Dendritic cell treated with granulocyte-macrophage colony-stimulating factor and Interleukin-4, amounts not matched to agents 40 ng/mL and 50 ng/mL, for 4 days (primary cell): ENCODE data around the gene MYBL2.

Experiments
- H3K27ac Mint-ChIP-seq: one replicate; pipeline ENCODE4 v1.8.0; 2022; ENCODE audit warnings: mild to moderate bottlenecking, mixed read lengths
- H3K27me3 Mint-ChIP-seq: one replicate; pipeline ENCODE4 v1.8.0; 2022; ENCODE audit warnings: mild to moderate bottlenecking, mixed read lengths
- H3K36me3 Mint-ChIP-seq: one replicate; pipeline ENCODE4 v1.8.0; 2022; ENCODE audit warnings: low read depth, mixed read lengths
- H3K4me1 Mint-ChIP-seq: one replicate; pipeline ENCODE4 v1.8.0; 2022; ENCODE audit warnings: low read depth, mixed read lengths
- H3K4me3 Mint-ChIP-seq: one replicate; pipeline ENCODE4 v1.8.0; 2022; ENCODE audit warnings: mild to moderate bottlenecking, moderate library complexity, mixed read lengths
- H3K9me3 Mint-ChIP-seq: one replicate; pipeline ENCODE4 v1.8.0; 2022; ENCODE audit warnings: mixed read lengths
- intact Hi-C: fragments of 100-400 bp; cut with micrococcal nuclease; formaldehyde crosslinking; loops from one replicate; pipeline ENCODE4 v1.15.0; 2022

The MYBL2 gene

DNA sequence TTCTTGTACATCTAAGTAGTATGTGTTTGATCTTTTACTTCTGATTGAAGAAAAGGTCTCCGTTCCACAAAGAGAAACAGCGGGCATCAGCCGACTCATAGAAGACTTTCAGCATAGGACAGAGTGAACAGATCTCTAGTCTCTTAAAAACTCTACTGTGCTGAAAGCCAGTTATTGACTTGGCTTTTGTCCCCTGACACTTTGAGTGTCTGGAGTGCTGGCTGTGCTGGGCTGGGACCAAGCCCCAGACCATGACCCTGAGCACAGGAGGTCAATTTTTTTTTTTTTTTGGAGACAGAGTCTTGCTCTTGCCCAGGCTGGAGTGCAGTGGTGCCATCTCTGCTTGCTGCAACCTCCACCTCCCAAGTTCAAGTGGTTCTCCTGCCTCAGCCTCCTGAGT is 27.8 kb downstream of the MYBL2 start:
- no peaks in the 10 kb centered on the region for H3K27me3 Mint-ChIP-seq
- no peaks in the 10 kb centered on the region for H3K4me1 Mint-ChIP-seq
- intact Hi-C loops: no loop called here
- H3K4me3 Mint-ChIP-seq: no peak overlapping the region
- no peaks in the 10 kb centered on the region for H3K9me3 Mint-ChIP-seq
- no peak overlapping the region for H3K27ac Mint-ChIP-seq
- H3K36me3 Mint-ChIP-seq: no peaks in the 10 kb centered on the region

DNA sequence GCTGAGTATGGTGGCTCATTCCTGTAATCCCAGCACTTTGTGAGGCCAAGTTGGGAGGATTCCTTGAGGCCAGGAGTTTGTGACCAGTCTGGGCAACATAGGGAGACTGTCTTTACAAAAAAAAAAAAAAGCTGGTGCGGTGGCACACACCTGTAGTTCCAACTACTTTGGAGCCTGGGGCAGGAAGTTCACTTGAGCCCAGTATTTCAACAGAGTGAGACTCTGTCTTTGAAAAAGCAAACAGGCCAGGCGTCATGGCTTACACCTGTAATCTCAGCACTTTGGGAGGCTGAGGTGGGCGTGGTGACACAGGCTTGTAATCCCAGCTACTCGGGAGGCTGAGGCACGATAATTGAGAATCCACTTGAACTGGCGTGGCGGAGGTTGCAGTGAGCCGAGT is 28.7 kb downstream of the MYBL2 start:
- H3K4me1 Mint-ChIP-seq: no peaks in the 10 kb centered on the region
- intact Hi-C loops: no loop called here
- H3K4me3 Mint-ChIP-seq: no peak overlapping the region
- H3K27me3 Mint-ChIP-seq: no peaks in the 10 kb centered on the region
- no peaks in the 10 kb centered on the region for H3K9me3 Mint-ChIP-seq
- no peak overlapping the region for H3K27ac Mint-ChIP-seq
- no peaks in the 10 kb centered on the region for H3K36me3 Mint-ChIP-seq

DNA sequence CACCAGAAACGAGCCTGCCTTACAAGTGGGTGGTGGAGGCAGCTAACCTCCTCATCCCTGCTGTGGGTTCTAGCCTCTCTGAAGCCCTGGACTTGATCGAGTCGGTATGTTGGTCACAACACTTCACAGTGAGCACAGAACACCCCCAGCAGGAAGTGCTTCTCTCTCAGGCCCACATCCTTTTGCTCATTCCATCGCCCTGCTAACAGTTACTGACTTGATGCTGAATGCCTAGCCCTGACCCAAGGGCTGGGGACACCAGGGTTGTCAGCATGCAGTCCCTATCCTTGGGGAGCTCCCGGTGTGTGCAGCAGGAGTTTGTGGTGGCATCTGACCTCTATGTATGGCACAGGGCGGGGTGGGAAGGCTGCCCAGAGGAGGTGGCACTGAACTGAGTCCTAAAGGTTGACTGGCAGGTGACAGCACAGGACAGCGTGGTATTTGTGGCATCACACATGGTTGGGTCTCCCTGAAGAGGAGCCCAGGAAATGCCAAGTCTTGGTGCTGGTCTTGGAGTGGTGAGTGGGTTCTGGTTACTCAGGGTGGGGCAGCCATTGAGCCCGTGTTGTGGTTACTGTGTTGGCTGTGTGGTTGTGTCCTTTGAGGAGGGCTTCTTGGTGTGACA is 33.1 kb downstream of the MYBL2 start:
- H3K9me3 Mint-ChIP-seq: no peaks in the 10 kb centered on the region
- H3K36me3 Mint-ChIP-seq: no peaks in the 10 kb centered on the region
- H3K4me3 Mint-ChIP-seq: no peak overlapping the region

DNA sequence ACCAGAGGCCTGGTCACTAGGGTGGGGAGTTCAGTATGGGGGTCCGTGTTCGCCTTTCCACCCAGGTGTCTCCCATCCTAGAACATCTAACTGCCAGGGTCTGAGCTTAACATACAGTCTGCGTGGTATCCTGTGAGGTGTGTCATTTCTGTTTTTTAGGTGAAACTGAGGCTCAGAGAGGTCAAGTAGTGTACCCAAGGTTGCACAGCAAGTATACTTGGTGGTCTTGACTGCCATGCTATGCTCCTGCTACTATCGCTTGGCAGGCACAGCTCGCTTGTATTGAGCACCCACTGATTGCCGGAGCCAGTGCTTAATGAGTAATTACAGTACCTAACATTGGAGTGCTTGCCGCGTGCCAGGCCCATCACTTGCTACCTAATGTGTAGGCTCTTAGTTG is 33.7 kb downstream of the MYBL2 start:
- intact Hi-C loops: no loop called here
- H3K27me3 Mint-ChIP-seq: no peaks in the 10 kb centered on the region
- no peak overlapping the region for H3K4me3 Mint-ChIP-seq
- H3K36me3 Mint-ChIP-seq: no peaks in the 10 kb centered on the region
- H3K27ac Mint-ChIP-seq: no peak overlapping the region
- no peaks in the 10 kb centered on the region for H3K9me3 Mint-ChIP-seq
- H3K4me1 Mint-ChIP-seq: no peaks in the 10 kb centered on the region

More for the DNA sequence above, 33.1 kb downstream of the MYBL2 start:
- no peaks in the 10 kb centered on the region for H3K4me1 Mint-ChIP-seq
- H3K27ac Mint-ChIP-seq: no peak overlapping the region
- intact Hi-C loops: no loop called here
- H3K27me3 Mint-ChIP-seq: no peaks in the 10 kb centered on the region

DNA sequence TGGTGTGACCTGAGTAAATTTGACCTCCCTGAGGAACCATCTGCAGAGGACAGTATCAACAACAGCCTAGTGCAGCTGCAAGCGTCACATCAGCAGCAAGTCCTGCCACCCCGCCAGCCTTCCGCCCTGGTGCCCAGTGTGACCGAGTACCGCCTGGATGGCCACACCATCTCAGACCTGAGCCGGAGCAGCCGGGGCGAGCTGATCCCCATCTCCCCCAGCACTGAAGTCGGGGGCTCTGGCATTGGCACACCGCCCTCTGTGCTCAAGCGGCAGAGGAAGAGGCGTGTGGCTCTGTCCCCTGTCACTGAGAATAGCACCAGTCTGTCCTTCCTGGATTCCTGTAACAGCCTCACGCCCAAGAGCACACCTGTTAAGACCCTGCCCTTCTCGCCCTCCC is 35.6 kb downstream of the MYBL2 start:
- H3K36me3 Mint-ChIP-seq: no peaks in the 10 kb centered on the region
- no peak overlapping the region for H3K27ac Mint-ChIP-seq
- H3K4me3 Mint-ChIP-seq: no peak overlapping the region
- H3K9me3 Mint-ChIP-seq: no peaks in the 10 kb centered on the region
- intact Hi-C loops: no loop called here
- H3K27me3 Mint-ChIP-seq: no peaks in the 10 kb centered on the region
- no peaks in the 10 kb centered on the region for H3K4me1 Mint-ChIP-seq

DNA sequence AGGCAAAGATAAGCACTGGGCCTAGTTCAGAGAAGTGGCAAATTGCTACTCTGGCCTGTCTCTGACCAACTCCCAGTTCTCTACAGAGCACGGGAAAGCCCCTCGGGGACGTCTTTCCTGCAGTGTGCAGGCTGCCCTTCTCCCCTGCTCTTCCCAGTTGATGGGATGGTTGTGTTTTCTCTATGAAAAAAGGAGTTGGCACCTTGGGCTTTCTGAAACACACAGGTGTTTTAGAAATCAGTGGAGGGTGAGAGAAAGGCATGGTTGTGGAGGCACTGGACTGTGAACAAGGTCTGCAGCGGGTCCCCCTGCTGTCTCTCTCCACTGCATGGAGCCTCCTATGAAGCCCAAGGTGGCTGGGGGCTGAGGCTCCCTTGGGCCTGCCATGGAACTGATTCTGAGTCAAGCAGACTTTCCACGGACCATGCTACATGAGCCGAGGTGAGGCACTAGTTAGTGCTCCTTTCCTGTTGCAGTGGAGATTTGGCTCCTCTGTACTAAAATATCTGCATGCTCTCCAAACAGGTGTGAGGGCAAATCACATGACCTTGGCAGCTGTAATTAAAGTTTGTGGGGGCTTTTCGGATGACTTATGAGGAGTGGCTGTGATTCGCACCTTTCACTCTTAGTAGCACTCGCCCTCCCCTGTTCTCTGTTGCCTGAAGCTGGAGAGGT is 43.6 kb downstream of the MYBL2 start:
- Mint-ChIP-seq H3K27ac (no peak overlapping the region), H3K27me3 (no peaks in the 10 kb centered on the region), H3K36me3 (no peaks in the 10 kb centered on the region), H3K4me1 (no peaks in the 10 kb centered on the region), H3K9me3 (no peaks in the 10 kb centered on the region), H3K4me3 (no peak overlapping the region)
- intact Hi-C loops: no loop called here

DNA sequence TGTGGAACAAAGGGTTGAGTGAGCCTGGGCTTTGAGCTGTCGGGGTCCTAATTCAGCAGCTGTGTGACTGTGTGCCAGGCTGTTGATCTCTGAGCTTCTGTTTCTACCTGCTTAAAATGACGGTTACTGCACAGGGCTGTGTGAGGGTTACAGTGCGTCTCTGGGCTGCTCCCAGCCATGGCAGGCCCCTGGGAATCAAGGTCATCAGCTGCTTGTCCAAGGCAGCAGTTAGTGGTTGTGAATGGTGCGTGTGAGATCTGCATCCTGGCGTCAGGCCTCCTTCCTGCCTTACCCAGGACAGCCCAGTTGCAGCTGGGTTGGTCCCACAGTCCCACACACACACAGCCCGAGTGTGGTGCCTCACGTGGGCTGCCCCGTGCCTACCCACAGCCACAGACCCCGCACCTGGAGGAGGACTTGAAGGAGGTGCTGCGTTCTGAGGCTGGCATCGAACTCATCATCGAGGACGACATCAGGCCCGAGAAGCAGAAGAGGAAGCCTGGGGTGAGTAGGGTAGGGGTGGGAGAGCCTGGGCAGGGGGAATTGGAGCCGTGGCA is 44.3 kb downstream of the MYBL2 start:
- Mint-ChIP-seq H3K27me3 (no peaks in the 10 kb centered on the region), H3K4me1 (no peaks in the 10 kb centered on the region), H3K4me3 (no peak overlapping the region), H3K36me3 (no peaks in the 10 kb centered on the region), H3K9me3 (no peaks in the 10 kb centered on the region), H3K27ac (no peak overlapping the region)
- intact Hi-C loops: no loop called here

DNA sequence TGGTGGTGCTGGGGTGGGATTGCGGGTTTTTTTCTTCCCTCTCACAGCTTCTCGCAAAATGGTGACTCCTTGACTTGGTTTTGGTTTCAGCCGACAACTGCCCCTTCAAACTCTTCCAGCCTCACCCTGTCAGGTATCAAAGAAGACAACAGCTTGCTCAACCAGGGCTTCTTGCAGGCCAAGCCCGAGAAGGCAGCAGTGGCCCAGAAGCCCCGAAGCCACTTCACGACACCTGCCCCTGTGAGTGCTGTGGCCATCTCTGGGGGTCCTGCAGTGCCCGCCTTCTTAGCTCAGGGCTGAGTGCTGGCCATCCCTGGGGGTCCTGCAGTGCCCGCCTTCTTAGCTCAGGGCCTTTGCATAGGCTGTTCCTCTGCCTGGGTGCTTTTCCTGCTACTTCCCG is 48.1 kb downstream of the MYBL2 start:
- Mint-ChIP-seq H3K27ac (no peak overlapping the region), H3K36me3 (no peaks in the 10 kb centered on the region), H3K4me3 (no peak overlapping the region), H3K9me3 (no peaks in the 10 kb centered on the region), H3K27me3 (no peaks in the 10 kb centered on the region), H3K4me1 (no peaks in the 10 kb centered on the region)
- intact Hi-C loops: no loop called here

DNA sequence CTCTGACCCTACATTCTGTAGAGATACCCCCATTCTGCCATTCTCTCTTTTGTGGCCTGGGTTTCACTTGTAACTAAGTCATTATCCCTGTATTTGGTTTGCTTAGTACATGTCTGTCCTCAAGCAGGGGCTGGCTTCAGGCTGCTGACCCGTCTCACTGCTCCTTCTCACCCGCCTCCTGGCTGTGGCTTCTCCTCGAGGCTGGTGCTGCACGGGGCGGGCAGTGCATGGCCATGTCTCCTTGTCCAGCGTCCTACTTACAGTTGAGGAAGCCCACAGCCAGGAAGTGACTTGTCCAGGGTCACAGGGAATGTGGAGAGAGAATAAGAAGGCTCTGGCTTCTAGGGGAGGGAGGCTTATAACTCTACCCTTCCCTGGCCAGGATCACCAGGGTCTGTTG is 48.6 kb downstream of the MYBL2 start:
- H3K4me1 Mint-ChIP-seq: no peaks in the 10 kb centered on the region
- intact Hi-C loops: no loop called here
- H3K27me3 Mint-ChIP-seq: no peaks in the 10 kb centered on the region
- no peak overlapping the region for H3K4me3 Mint-ChIP-seq
- H3K36me3 Mint-ChIP-seq: no peaks in the 10 kb centered on the region
- no peaks in the 10 kb centered on the region for H3K9me3 Mint-ChIP-seq
- H3K27ac Mint-ChIP-seq: no peak overlapping the region

DNA sequence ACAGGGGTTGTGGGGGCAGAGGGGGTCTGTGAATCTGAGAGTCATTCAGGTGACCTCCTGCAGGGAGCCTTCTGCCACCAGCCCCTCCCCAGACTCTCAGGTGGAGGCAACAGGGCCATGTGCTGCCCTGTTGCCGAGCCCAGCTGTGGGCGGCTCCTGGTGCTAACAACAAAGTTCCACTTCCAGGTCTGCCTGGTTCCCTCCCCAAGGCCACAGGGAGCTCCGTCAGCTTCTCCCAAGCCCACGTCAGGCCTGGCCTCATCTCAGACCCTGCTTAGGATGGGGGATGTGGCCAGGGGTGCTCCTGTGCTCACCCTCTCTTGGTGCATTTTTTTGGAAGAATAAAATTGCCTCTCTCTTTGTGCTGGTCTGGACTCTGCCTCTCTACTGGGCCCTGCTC is 49.2 kb downstream of the MYBL2 start:
- Mint-ChIP-seq H3K27me3 (no peaks in the 10 kb centered on the region), H3K27ac (no peak overlapping the region), H3K9me3 (no peaks in the 10 kb centered on the region), H3K4me1 (no peaks in the 10 kb centered on the region), H3K4me3 (no peak overlapping the region), H3K36me3 (no peaks in the 10 kb centered on the region)
- intact Hi-C loops: no loop called here

DNA sequence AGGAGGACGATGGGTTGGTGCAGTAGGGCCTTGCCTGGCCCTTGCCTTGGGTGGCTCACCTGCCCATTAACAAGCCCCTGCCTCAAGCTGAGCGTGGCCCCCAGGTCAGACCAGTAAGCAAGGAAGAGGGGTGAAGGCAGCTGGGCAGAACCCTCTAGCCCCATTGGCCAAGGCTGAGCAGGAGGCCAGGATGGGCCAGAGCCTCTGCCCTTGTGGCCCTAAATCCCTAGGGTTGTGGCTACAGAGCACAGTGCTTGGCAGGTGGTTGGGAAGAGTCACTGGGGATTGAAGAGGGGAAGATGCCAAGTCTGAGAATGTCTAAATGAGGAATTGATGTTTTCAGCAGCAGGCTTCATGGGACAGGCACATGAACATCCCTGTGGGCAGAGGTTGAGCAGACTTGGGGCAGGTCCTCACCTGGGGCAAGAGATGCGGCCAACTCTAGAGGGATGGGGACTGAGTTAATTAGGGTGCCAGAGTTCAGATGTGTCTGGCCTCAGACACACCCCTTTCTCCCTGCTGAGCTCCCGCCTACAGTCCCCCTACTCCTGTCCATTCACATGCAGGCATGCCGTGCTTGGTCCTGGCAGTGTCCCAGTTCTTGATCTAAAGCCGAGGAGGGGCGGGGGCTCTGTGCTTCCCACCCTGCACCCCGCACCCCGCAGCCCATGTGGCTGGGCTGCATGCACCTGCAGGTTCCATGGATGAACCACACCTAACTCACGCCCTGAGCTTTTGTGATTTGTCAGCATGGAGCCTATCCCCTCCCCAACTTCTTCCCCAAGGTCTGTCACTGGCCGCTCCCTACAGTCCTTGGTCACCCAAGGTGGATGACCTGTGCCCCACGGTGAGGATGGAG is 50.1 kb downstream of the MYBL2 start:
- H3K4me3 Mint-ChIP-seq: no peak overlapping the region
- intact Hi-C loops: no loop called here
- H3K9me3 Mint-ChIP-seq: no peaks in the 10 kb centered on the region
- H3K4me1 Mint-ChIP-seq: no peaks in the 10 kb centered on the region
- H3K36me3 Mint-ChIP-seq: no peaks in the 10 kb centered on the region
- H3K27me3 Mint-ChIP-seq: no peaks in the 10 kb centered on the region
- H3K27ac Mint-ChIP-seq: no peak overlapping the region

DNA sequence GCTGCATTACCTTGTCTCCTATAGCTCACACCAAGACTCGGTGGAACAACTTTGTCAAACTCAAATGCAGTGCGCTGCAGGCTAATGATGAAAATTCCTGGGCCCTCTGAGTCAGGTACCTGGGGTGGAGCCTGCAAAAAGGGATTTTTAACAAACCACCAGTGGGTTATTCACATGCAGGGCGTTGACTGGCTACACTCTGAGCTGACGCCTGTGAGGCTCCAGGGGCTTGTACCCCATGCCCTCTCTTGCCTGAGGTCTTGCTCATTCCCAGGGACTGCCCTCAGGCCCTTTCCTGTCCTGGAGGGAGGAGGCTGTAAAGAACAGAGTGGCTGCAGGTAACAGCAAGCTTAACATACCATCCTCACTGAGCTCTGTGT is 50.7 kb downstream of the MYBL2 start:
- Mint-ChIP-seq H3K4me1 (no peaks in the 10 kb centered on the region), H3K9me3 (no peaks in the 10 kb centered on the region), H3K36me3 (no peaks in the 10 kb centered on the region), H3K27me3 (no peaks in the 10 kb centered on the region), H3K4me3 (no peak overlapping the region), H3K27ac (no peak overlapping the region)
- intact Hi-C loops: no loop called here

DNA sequence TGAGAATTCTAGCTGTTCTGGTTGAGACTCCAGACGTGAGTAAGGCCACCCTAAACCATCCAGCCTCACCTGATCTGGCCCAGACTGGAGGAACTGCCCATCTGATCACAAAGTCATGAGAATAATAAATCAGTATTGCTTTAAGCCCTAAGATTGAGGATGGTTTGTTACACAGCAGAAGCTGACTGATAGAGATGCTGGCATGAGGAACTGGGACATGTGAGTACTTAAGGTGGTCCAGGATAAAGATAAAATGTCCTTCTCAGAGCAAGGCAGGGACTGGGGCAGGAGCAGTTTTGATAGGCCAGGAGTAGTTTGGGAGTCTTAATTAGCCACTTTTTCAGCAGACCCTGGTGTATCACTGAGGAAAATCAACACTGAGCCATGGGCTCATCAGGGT is 53.1 kb downstream of the MYBL2 start:
- H3K36me3 Mint-ChIP-seq: no peaks in the 10 kb centered on the region
- no peaks in the 10 kb centered on the region for H3K27me3 Mint-ChIP-seq
- no peak overlapping the region for H3K27ac Mint-ChIP-seq
- no peaks in the 10 kb centered on the region for H3K9me3 Mint-ChIP-seq
- no peaks in the 10 kb centered on the region for H3K4me1 Mint-ChIP-seq
- H3K4me3 Mint-ChIP-seq: no peak overlapping the region
- intact Hi-C loops: no loop called here

DNA sequence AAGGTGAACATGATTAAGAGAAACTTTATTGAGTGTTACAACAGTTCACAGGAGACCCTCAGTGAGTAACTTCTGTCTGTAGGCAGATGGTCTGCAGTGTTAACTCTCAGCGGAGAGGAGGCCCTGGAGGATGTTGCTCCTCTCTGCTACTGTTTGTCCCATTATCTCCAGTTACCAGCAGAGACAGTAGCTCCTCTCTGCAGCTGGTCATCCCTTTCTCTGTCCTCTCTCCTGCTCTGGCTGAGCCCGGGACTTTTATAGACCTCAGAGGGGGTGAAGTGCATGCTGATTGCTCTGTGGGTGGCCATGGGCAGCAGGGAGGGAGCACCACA is 54.1 kb downstream of the MYBL2 start:
- Mint-ChIP-seq H3K4me1 (no peaks in the 10 kb centered on the region), H3K27me3 (no peaks in the 10 kb centered on the region), H3K4me3 (no peak overlapping the region), H3K36me3 (no peaks in the 10 kb centered on the region), H3K9me3 (no peaks in the 10 kb centered on the region), H3K27ac (no peak overlapping the region)
- intact Hi-C loops: no loop called here
